Keratinocyte (primary cell): ENCODE results near the gene CCDC33.

Experiments used
- CTCF ChIP-seq, 3 experiments: IDR thresholded peaks in 1 of 3; conservative IDR thresholded peaks in 1 of 3; optimal IDR thresholded peaks in 1 of 3; 2 replicates in 2 of 3; 3 replicates in 1 of 3; pipeline versions ENCODE3 to v1.5.1; 2011; ENCODE audit warnings: low read length in 3 of 3, mild to moderate bottlenecking in 3 of 3, moderate library complexity in 2 of 3, control low read depth in 1 of 3, inconsistent platforms in 1 of 3; ENCODE audit not compliant: insufficient read depth in 2 of 3; ENCODE audit errors: extremely low read depth in 1 of 3
- EZH2 ChIP-seq: IDR thresholded peaks from one replicate; pipeline ENCODE4 v1.6.1; 2012; ENCODE audit warnings: inconsistent platforms, mild to moderate bottlenecking, low read length, moderate library complexity

- no peak for TF ChIP-seq CTCF (optimal IDR thresholded peaks at IDR 0.05 in 1 of 3, IDR thresholded peaks at IDR 0.05 in 1 of 3, conservative IDR thresholded peaks at IDR 0.05 in 1 of 3; ENCODE audit: extremely low read depth in 1 of 3, insufficient read depth in 2 of 3, low read length in 3 of 3)
- TF ChIP-seq EZH2, result no peak
Measured at GRCh38 chr15:74269362-74270035, 33.4 kb downstream of the CCDC33 start.
